ENCODE results near the gene MRPS7.

- no peak for TF ChIP-seq ZNF274 (IDR thresholded peaks at IDR 0.05; ENCODE audit: low read depth, low read length)
- no peak for TF ChIP-seq YY1 (IDR thresholded peaks at IDR 0.05; ENCODE audit: insufficient read depth, insufficient read length)
- TF ChIP-seq SUZ12 (IDR thresholded peaks at IDR 0.05; ENCODE audit: extremely low read depth, insufficient read depth, insufficient read length): no peak
Measured at GRCh38 chr17:75301049-75301448, 39.4 kb downstream of the MRPS7 start.

Data from NT2/D1 (cell line).